Measurements from ENCODE around the gene CIAO1. TPM values are rescaled to one million over a fixed set of nuclear protein-coding genes. Genes with fewer than 3 reads are reported as not detected.

CIAO1 gene
- total and polyA plus RNA-seq, 2 of the 13 experiments (the other 11 are each of a cell fraction or from before 2014, with no cell fraction given): 99.3 to 120 TPM

DNA sequence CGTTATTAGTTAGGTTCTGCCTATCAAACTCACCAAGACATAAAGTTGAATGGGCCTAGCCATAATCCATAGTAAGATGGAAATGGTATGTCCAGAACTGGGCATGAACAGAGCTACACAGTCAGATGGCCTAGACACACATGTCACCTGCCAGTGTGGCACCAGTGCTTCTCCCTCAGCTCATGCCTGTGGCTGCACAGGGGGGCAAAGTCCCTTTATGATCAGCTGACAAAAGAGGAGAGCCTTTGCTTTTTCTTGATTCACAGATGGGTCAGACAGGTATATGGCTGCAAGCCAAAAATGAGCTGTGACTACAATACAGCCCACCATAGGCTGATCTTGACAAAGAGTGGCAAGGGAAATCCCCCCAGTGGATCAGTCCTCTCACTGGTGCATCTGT lies 29.1 kb upstream of the CIAO1 start:
- Histone ChIP-seq H3K27ac (ENCODE audit: extremely low read length, insufficient read depth, low read length) (no peak overlapping the region), H3K79me2 (ENCODE audit: insufficient read depth, low read length) (no peaks in the 10 kb centered on the region), H3K9ac (ENCODE audit: insufficient read depth, low read depth, low read length) (no peak overlapping the region), H3K4me1 (ENCODE audit: insufficient read depth, low read length) (peaks cover 16% of the 10 kb centered on the region; the same call in 1 of the 2 replicates), H3K27me3 (ENCODE audit: control insufficient read depth in 1 of 2, insufficient read depth in 2 of 2, low read length in 2 of 2) (no peaks in the 10 kb centered on the region), H3K4me3 (replicated peaks in 1 of 3; ENCODE audit: insufficient read depth in 1 of 3, low read depth in 2 of 3, low read length in 3 of 3) (no peak overlapping the region), H3K36me3 (replicated peaks in 1 of 2; ENCODE audit: control insufficient read depth in 1 of 2, insufficient read depth in 2 of 2, low read length in 2 of 2) (peaks cover 2 to 17% of the 10 kb centered on the region in 2 experiments; a peak in 3 of 5 replicates), H2AFZ (ENCODE audit: low read length) (no peak overlapping the region), H3K9me3 (ENCODE audit: low read length) (no peaks in the 10 kb centered on the region), H3K4me2 (ENCODE audit: low read depth, low read length) (no peak overlapping the region), H4K20me1 (ENCODE audit: insufficient read depth, low read length) (no peaks in the 10 kb centered on the region)
- intact Hi-C loops (cut with micrococcal nuclease; ENCODE audit: unreplicated experiment): no loop called here
- ChIA-PET POLR2A (interaction anchor here (1.1 to 1.5 kb wide), 2 partner anchors 24 to 27 kb away, joined by 3 to 6 read pairs; no protein-coding TSS in a partner anchor), CTCF (ENCODE audit: low intra/inter-chr PET ratio, low total read pairs) (no interaction called here)
- ATAC-seq (peak; percentile 21; the same call in 1 of the 3 replicates), DNase-seq (ENCODE audit: low spot score) (peak; percentile 50), FAIRE-seq (no peak)
- no TSS peak for BruUV-seq (replicated peaks)
- WGBS (ENCODE audit: low lambda C conversion rate): 100% methylated on average over 1 of the region's 1 CpG
- in situ Hi-C loops (cut with HindIII; ENCODE audit: extremely low pct_ligation_motif_present, low pct_unique_long_range_greater_than_20kb): no loop called here
- TF ChIP-seq TAF1 (CRISPR knock-in tag; IDR thresholded peaks at IDR 0.05) (no peak), MBD4 (IDR thresholded peaks at IDR 0.05; ENCODE audit: borderline replicate concordance, low read length) (no peak), NR2F2 (IDR thresholded peaks at IDR 0.05; ENCODE audit: borderline replicate concordance, low read depth) (no peak), ZNF7 (CRISPR knock-in tag; IDR thresholded peaks at IDR 0.05) (no peak), ZSCAN21 (CRISPR knock-in tag; IDR thresholded peaks at IDR 0.05; ENCODE audit: borderline replicate concordance) (no peak), ZNF660 (CRISPR knock-in tag; IDR thresholded peaks at IDR 0.05; ENCODE audit: borderline replicate concordance, low read depth) (no peak), CCAR2 (optimal IDR thresholded peaks at IDR 0.05; ENCODE audit: low read depth, low read length) (no peak), SMAD1 (CRISPR knock-in tag; IDR thresholded peaks at IDR 0.05; ENCODE audit: borderline replicate concordance, low read depth) (no peak), XBP1 (CRISPR knock-in tag; IDR thresholded peaks at IDR 0.05) (no peak), SAP130 (CRISPR knock-in tag; IDR thresholded peaks at IDR 0.05; ENCODE audit: low read depth) (0 out of 2 replicates have a peak, but pooled peaks have one; percentile 28), HNF4A (CRISPR knock-in tag; IDR thresholded peaks at IDR 0.05) (peak; percentile 51; the same call in 1 of the 2 replicates)
- TF ChIP-seq, protein P1, sequence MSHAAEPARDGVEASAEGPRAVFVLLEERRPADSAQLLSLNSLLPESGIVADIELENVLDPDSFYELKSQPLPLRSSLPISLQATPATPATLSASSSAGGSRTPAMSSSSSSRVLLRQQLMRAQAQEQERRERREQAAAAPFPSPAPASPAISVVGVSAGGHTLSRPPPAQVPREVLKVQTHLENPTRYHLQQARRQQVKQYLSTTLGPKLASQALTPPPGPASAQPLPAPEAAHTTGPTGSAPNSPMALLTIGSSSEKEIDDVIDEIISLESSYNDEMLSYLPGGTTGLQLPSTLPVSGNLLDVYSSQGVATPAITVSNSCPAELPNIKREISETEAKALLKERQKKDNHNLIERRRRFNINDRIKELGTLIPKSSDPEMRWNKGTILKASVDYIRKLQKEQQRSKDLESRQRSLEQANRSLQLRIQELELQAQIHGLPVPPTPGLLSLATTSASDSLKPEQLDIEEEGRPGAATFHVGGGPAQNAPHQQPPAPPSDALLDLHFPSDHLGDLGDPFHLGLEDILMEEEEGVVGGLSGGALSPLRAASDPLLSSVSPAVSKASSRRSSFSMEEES (CRISPR knock-in tag; IDR thresholded peaks at IDR 0.05): 0 out of 2 replicates have a peak, but pooled peaks have one; percentile 21
- TF ChIP-seq, protein P2, sequence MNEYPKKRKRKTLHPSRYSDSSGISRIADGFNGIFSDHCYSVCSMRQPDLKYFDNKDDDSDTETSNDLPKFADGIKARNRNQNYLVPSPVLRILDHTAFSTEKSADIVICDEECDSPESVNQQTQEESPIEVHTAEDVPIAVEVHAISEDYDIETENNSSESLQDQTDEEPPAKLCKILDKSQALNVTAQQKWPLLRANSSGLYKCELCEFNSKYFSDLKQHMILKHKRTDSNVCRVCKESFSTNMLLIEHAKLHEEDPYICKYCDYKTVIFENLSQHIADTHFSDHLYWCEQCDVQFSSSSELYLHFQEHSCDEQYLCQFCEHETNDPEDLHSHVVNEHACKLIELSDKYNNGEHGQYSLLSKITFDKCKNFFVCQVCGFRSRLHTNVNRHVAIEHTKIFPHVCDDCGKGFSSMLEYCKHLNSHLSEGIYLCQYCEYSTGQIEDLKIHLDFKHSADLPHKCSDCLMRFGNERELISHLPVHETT (CRISPR knock-in tag; conservative IDR thresholded peaks at IDR 0.05): no peak
- TF ChIP-seq, protein P3, sequence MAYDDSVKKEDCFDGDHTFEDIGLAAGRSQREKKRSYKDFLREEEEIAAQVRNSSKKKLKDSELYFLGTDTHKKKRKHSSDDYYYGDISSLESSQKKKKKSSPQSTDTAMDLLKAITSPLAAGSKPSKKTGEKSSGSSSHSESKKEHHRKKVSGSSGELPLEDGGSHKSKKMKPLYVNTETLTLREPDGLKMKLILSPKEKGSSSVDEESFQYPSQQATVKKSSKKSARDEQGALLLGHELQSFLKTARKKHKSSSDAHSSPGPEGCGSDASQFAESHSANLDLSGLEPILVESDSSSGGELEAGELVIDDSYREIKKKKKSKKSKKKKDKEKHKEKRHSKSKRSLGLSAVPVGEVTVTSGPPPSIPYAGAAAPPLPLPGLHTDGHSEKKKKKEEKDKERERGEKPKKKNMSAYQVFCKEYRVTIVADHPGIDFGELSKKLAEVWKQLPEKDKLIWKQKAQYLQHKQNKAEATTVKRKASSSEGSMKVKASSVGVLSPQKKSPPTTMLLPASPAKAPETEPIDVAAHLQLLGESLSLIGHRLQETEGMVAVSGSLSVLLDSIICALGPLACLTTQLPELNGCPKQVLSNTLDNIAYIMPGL (CRISPR knock-in tag; IDR thresholded peaks at IDR 0.05; ENCODE audit: borderline replicate concordance in 1 of 2, low read depth in 1 of 2): no peak
- TF ChIP-seq, protein P4, sequence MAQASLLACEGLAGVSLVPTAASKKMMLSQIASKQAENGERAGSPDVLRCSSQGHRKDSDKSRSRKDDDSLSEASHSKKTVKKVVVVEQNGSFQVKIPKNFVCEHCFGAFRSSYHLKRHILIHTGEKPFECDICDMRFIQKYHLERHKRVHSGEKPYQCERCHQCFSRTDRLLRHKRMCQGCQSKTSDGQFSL (CRISPR knock-in tag; IDR thresholded peaks at IDR 0.05): no peak
- TF ChIP-seq, protein P5, sequence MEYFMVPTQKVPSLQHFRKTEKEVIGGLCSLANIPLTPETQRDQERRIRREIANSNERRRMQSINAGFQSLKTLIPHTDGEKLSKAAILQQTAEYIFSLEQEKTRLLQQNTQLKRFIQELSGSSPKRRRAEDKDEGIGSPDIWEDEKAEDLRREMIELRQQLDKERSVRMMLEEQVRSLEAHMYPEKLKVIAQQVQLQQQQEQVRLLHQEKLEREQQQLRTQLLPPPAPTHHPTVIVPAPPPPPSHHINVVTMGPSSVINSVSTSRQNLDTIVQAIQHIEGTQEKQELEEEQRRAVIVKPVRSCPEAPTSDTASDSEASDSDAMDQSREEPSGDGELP (IDR thresholded peaks at IDR 0.05; ENCODE audit: borderline replicate concordance, low read depth): peak; percentile 79; the same call in 1 of the 2 replicates
- TF ChIP-seq, protein P6, sequence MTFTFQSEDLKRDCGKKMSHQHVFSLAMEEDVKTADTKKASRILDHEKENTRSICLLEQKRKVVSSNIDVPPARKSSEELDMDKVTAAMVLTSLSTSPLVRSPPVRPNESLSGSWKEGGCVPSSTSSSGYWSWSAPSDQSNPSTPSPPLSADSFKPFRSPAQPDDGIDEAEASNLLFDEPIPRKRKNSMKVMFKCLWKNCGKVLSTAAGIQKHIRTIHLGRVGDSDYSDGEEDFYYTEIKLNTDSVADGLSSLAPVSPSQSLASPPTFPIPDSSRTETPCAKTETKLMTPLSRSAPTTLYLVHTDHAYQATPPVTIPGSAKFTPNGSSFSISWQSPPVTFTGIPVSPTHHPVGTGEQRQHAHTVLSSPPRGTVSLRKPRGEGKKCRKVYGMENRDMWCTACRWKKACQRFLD (CRISPR knock-in tag; IDR thresholded peaks at IDR 0.05; ENCODE audit: borderline replicate concordance): no peak

Measured in HepG2 (cell line).